Mucosa of descending colon (tissue), 3 donors: ENCODE data around the gene ABHD12. TPM values are rescaled to one million over a fixed set of nuclear protein-coding genes. Genes with fewer than 3 reads are reported as not detected.

Experiments used
- ATAC-seq: fragments of 200-7000 bp; cut with Tn5 transposase; one replicate; pipeline ENCODE4 v1.9.1; 2020; ENCODE audit warnings: mild to moderate bottlenecking, moderate library complexity
- DNase-seq, 3 donors: peaks; one replicate each; pipeline ENCODE4 v3.0.0-alpha.2; 2020
- H3K36me3 ChIP-seq: fragments of 200-600 bp; one replicate; pipeline ENCODE4 v1.8.0; 2021; ENCODE audit warnings: low read depth, mild to moderate bottlenecking
- H3K4me1 ChIP-seq: fragments of 200-600 bp; one replicate; pipeline ENCODE4 v1.8.0; 2021; ENCODE audit warnings: low read depth, mild to moderate bottlenecking
- H3K4me3 ChIP-seq: fragments of 200-600 bp; one replicate; pipeline ENCODE4 v1.8.0; 2021; ENCODE audit warnings: mild to moderate bottlenecking
- H3K9me3 ChIP-seq: fragments of 200-600 bp; one replicate; pipeline ENCODE4 v1.8.0; 2021; ENCODE audit warnings: mild to moderate bottlenecking
- CTCF ChIP-seq: fragments of 200-600 bp; IDR thresholded peaks from one replicate; pipeline ENCODE4 v1.8.0; 2022; ENCODE audit warnings: antibody characterized with exemption, mild to moderate bottlenecking
- intact Hi-C, 2 donors: fragments of 100-400 bp; cut with DNase I in 1 of 2; cut with micrococcal nuclease in 1 of 2; formaldehyde crosslinking; loops; one replicate each; pipeline versions ENCODE4 v1.11.0 to v1.11.1; 2022; cut with DNase I, micrococcal nuclease
- total RNA-seq, 3 donors: library from RNA; stranded (reverse); fragmentation: NEBNext Ultra II Directional in 2 of 3; extraction: Animal tissue kit (Norgen Biotek cat#: 25700) in 2 of 3; gene quantifications; one replicate each; pipeline versions ENCODE4 v1.2.1 to v1.2.4, GENCODE V29; 2021 to 2023
- donor health status: DM: no; HTN: no; CAD: no; lungs with moderate emphysema.
- donor health status: DM: no; HTN: no; CAD: no.
- donor health status: DM: no; HTN: yes; CAD: no.

Gene ABHD12
- total RNA-seq, 3 donors from 2014 or later: 47.3 to 65.5 (median 59.5) TPM

DNA sequence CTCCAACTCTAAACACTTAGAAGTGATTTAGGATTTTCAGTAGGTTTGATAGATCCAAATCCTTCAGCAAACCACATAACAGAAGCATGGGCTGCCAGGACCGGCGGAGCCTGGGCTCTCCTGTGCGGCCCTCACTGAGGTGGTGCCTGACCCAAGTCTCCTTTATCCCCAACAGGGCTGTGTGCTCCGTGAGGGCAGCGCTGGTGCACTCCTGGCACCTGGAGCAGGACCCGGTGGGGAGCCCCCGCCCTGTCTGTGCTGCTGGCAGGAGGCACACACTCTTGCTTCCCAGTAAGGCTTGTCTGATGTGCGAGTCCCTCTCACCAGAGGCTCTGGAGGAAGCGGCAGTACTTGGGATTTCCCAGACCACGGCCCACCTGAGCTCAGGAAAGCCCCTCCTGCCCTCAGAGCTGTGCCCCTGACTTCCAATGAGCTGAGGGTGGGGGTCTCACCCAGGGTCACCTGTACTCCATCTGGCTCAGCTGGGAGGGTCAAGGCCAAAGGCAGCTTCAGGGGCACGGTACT is 86.5 kb downstream of the ABHD12 start:
- ATAC-seq (no peak), DNase-seq (peak in 2 of 3 donors; percentile 15 to 33)
- no peaks in the 10 kb centered on the region for H3K9me3 ChIP-seq
- H3K36me3 ChIP-seq: no peaks in the 10 kb centered on the region
- TF ChIP-seq CTCF: no peak
- intact Hi-C loops: loop anchor here in 1 of 2 donors (10.0 kb wide), 1 partner anchor 91 kb away; the partner anchor contains the start of gene ABHD12
- peaks cover 6% of the 10 kb centered on the region for H3K4me1 ChIP-seq
- H3K4me3 ChIP-seq: no peak overlapping the region

DNA sequence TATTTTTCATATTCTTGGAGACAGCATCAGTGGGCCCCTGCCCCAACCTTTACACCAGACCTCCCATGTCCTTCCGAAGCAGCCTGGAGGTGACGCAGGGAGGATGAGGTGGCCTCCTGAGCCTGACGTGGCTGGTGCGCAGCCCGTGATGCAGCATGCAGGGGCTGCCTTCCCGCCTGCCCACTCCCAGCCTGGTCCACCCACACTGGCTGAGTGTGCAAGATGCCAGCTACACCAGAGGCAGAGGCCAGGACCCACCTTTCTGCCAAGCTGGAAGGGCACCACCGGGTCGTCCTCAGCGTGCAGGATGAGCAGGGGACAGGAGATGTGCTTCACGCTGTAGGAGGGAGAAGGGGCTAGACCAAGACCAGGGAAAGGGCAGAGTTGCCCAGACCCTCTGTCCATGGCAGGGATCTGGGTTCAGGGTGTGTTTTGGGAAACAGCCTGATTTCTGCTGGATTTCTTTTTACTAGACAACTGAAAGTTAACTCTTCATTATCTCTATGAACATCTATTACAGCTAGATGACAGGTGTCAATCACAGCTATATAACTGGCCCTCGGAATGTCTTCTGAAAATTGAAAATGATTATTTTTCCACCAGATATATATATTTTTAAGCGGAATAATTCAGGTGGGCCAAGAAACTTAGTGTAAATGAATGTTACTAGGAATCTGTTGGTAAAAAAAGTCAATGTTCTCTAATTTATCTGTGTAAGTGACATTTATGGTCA is 87.2 kb downstream of the ABHD12 start:
- H3K9me3 ChIP-seq: no peaks in the 10 kb centered on the region
- no peak for ATAC-seq
- DNase-seq: peak in 2 of 3 donors; percentile 16 to 33
- H3K4me1 ChIP-seq: no peaks in the 10 kb centered on the region
- no peak for TF ChIP-seq CTCF
- no peaks in the 10 kb centered on the region for H3K36me3 ChIP-seq
- intact Hi-C loops: loop anchor here in 1 of 2 donors (10.0 kb wide), 1 partner anchor 91 kb away; the partner anchor contains the start of gene ABHD12
- H3K4me3 ChIP-seq: no peak overlapping the region

DNA sequence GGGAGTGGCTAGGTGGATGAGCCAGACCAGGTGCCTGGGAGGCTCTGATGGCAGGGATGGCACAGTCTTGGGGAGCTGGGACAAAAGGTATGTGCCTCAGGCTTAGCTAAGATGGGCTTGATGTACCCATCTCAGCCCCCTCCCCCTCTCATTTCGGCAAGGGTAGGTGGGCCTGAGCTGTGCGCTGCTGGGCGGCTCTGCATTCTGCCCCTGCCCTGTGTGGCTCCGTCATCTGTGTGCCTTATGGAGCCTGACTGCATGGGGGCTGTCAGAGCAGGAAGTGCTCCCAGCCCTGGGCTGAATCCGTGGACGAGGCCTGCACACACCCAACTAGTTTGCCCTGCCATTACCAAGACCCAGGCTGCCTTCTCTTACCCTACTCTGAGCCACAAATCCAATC is 88.0 kb downstream of the ABHD12 start:
- no peaks in the 10 kb centered on the region for H3K9me3 ChIP-seq
- peak in 1 of 3 donors; percentile 32 for DNase-seq
- H3K36me3 ChIP-seq: no peaks in the 10 kb centered on the region
- intact Hi-C loops: loop anchor here in 1 of 2 donors (10.0 kb wide), 1 partner anchor 92 kb away; the partner anchor contains the start of gene ABHD12
- ATAC-seq: no peak
- H3K4me1 ChIP-seq: no peaks in the 10 kb centered on the region
- no peak for TF ChIP-seq CTCF
- H3K4me3 ChIP-seq: no peak overlapping the region

DNA sequence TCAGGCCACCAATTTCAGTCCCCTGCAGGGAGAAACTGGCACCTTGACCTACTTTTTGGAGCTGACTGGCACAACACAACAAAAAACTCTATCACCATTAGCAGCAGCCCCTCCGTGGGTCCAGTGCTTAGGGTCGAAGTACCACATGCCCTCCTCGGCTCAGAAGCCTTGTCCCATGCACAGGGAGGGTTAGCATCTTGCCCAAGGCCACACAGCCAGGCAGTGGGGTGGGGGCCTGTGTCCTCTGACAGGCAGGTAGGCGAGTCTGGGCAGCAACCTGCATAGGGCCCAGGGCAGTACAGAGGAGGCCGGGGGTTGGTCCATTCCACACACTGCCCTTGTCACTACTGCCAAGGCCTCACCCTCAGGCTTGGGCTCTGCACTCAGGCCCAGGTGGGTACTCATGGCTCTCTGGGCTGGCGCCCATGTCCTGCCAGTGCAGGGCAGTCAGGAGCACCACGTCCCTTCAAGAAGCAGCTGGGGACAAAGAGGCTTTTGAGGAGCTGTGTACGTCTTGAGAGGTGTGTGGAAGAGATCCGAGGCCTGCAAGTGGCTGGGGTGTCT is 89.2 kb downstream of the ABHD12 start:
- ATAC-seq: peak; percentile 8
- intact Hi-C loops: loop anchor here in 1 of 2 donors (10.0 kb wide), 1 partner anchor 93 kb away; the partner anchor contains the start of gene ABHD12

More for the DNA sequence above, 89.2 kb downstream of the ABHD12 start:
- Histone ChIP-seq H3K4me1 (no peaks in the 10 kb centered on the region), H3K36me3 (no peaks in the 10 kb centered on the region), H3K9me3 (no peaks in the 10 kb centered on the region), H3K4me3 (no peak overlapping the region)
- TF ChIP-seq CTCF: no peak
- DNase-seq: peak in 1 of 3 donors; percentile 35
